Inflammatory macrophage (primary cell): ENCODE results near the gene EPG5.

Experiments used
- DNase-seq, 2 donors: peaks; one replicate each; pipeline ENCODE4 v3.0.0-alpha.2; 2020 to 2022

Gene EPG5

GRCh38 chr18:45910405-45911023, 56.6 kb downstream of the EPG5 start:
- peak; percentile 26 to 30 for DNase-seq

- DNase-seq: no peak
Observed at GRCh38 chr18:45901654-45902210, 65.4 kb downstream of the EPG5 start.

GRCh38 chr18:45900623-45901022, 66.5 kb downstream of the EPG5 start:
- no peak for DNase-seq

GRCh38 chr18:45896991-45897390, 70.1 kb downstream of the EPG5 start:
- no peak for DNase-seq

- no peak for DNase-seq
Observed at GRCh38 chr18:45896452-45896851, 70.7 kb downstream of the EPG5 start.

GRCh38 chr18:45895339-45895738, 71.8 kb downstream of the EPG5 start:
- DNase-seq: no peak

GRCh38 chr18:45894818-45895217, 72.3 kb downstream of the EPG5 start:
- DNase-seq: no peak

- DNase-seq: no peak
Observed at GRCh38 chr18:45891806-45892205, 75.3 kb downstream of the EPG5 start.

GRCh38 chr18:45890606-45891005, 76.5 kb downstream of the EPG5 start:
- DNase-seq: peak; percentile 80 to 87

- peak; percentile 50 to 52 for DNase-seq
Observed at GRCh38 chr18:45889419-45890064, 77.6 kb downstream of the EPG5 start.

- DNase-seq: no peak
Observed at GRCh38 chr18:45887585-45887984, 79.5 kb downstream of the EPG5 start.

GRCh38 chr18:45880876-45881558, 86.1 kb downstream of the EPG5 start:
- no peak for DNase-seq

GRCh38 chr18:45879681-45880655, 87.2 kb downstream of the EPG5 start:
- peak; percentile 58 to 63 for DNase-seq

GRCh38 chr18:45877403-45877802, 89.7 kb downstream of the EPG5 start:
- DNase-seq: no peak

GRCh38 chr18:45876161-45876560, 91.0 kb downstream of the EPG5 start:
- DNase-seq: no peak

GRCh38 chr18:45874491-45875184, 92.5 kb downstream of the EPG5 start:
- DNase-seq: no peak

- DNase-seq: no peak
Observed at GRCh38 chr18:45871431-45872084, 95.6 kb downstream of the EPG5 start.

- no peak for DNase-seq
Observed at GRCh38 chr18:45870419-45870818, 96.7 kb downstream of the EPG5 start.

- no peak for DNase-seq
Observed at GRCh38 chr18:45865466-45865865, 101.7 kb downstream of the EPG5 start.

GRCh38 chr18:45864081-45864480, 103.0 kb downstream of the EPG5 start:
- no peak for DNase-seq

- DNase-seq: no peak
Observed at GRCh38 chr18:45863469-45863868, 103.7 kb downstream of the EPG5 start.
